Adrenal gland (tissue), 12 donors: Measurements from ENCODE around the gene SEMA4F. TPM values are rescaled to one million over a fixed set of nuclear protein-coding genes. Genes with fewer than 3 reads are reported as not detected.

Experiments used
- DNase-seq, 7 donors: peaks; one replicate each; pipeline ENCODE4 v3.0.0-alpha.2; 2019 to 2020
- H3K27ac ChIP-seq, 5 donors: fragments of 200-600 bp; sonication (generic) in 4 of 5; 1 replicate in 3 of 5; 2 replicates in 2 of 5; pipeline versions ENCODE4 v1.5.1 to v1.8.0; 2016 to 2020; ENCODE audit warnings: mild to moderate bottlenecking in 1 of 5
- H3K27me3 ChIP-seq: fragments of 200-600 bp; 2 replicates; pipeline ENCODE4 v1.8.0; 2021
- H3K36me3 ChIP-seq, 2 donors: fragments of 200-600 bp; replicated peaks in 1 of 2; 1 replicate in 1 of 2; 2 replicates in 1 of 2; pipeline versions ENCODE4 v1.5.1 to v1.8.0; 2018 to 2022
- H3K4me1 ChIP-seq, 2 donors: fragments of 200-600 bp; replicated peaks in 1 of 2; 1 replicate in 1 of 2; 2 replicates in 1 of 2; pipeline versions ENCODE4 v1.5.1 to v1.8.0; 2018 to 2021
- H3K4me3 ChIP-seq, 4 donors: fragments of 200-600 bp; sonication (generic) in 3 of 4; one replicate each; pipeline ENCODE4 v1.5.1; 2016 to 2018
- H3K9me3 ChIP-seq, 3 donors: fragments of 200-600 bp; sonication (generic) in 1 of 3; replicated peaks in 1 of 3; 1 replicate in 2 of 3; 2 replicates in 1 of 3; pipeline versions ENCODE4 v1.5.1 to v1.8.0; 2016 to 2021
- CTCF ChIP-seq, 6 experiments: fragments of 450-650 bp in 4 of 6; fragments of 200-600 bp in 2 of 6; sonication (generic) in 1 of 6; IDR thresholded peaks; 1 replicate in 5 of 6; 2 replicates in 1 of 6; pipeline versions ENCODE4 v1.5.1 to v1.8.0; 2016 to 2021; ENCODE audit warnings: antibody characterized with exemption in 6 of 6, mild to moderate bottlenecking in 2 of 6, moderate library complexity in 1 of 6
- POLR2A ChIP-seq, 2 donors: fragments of 450-650 bp; IDR thresholded peaks; one replicate each; pipeline ENCODE4 v1.6.1; 2017; ENCODE audit warnings: antibody characterized with exemption in 2 of 2, mild to moderate bottlenecking in 2 of 2, moderate library complexity in 1 of 2
- WGBS, 4 donors: extraction: QIAGEN DNeasy Blood & Tissue Kit in 2 of 4; methylation state at CpG; one replicate each; pipeline versions ENCODE4 v1.1.5 to v1.1.7; 2013 to 2017; 5-methylcytosine and 5-hydroxymethylcytosine counted together
- intact Hi-C, 2 donors: fragments of 100-400 bp; cut with DNase I; formaldehyde crosslinking; loops; one replicate each; pipeline versions ENCODE4 v1.14.1 to v1.15.0; 2022 to 2023
- polyA plus RNA-seq, 3 donors: library from polyadenylated mRNA; stranded (reverse); fragments of 200-250 nt in 2 of 3; fragments of 350-450 nt in 1 of 3; fragmentation: Illumina TruSeq in 1 of 3; extraction: RNeasy Lipid Tissue Mini Kit (QIAGEN cat#74804) in 1 of 3; gene quantifications; one replicate each; pipeline ENCODE4 v1.2.3, GENCODE V29; 2013 to 2014
- total RNA-seq, 9 donors: library from RNA; depleted of rRNA in 4 of 9; stranded (reverse); fragments of >200 nt in 4 of 9; fragments of 120-200 nt in 1 of 9; fragmentation: NEBNext Ultra II Directional in 1 of 9; extraction: Animal tissue kit (Norgen Biotek cat#: 25700) in 1 of 9; gene quantifications; one replicate each; pipeline versions ENCODE4 v1.1.0 to v1.2.4, GENCODE V29; 2013 to 2023
- donor health status: healthy with polysubstance abuse.
- donor health status: Bipolar disorder and iron deficiency.
- donor health status: DM: yes; HTN: yes; CAD: no.
- donor health status: DM: no; HTN: no; CAD: no.
- donor health status: DM: no; HTN: no; CAD: no.
- donor health status: DM: yes; HTN: yes; CAD: no.

The SEMA4F gene
- total and polyA plus RNA-seq, 12 donors = 1.9 to 11.3 (median 3.9) TPM

GRCh38 chr2:74682501-74682900 lies 28.5 kb downstream of the SEMA4F start:
- intact Hi-C loops = no loop called here
- Histone ChIP-seq H3K27me3 (no peaks in the 10 kb centered on the region), H3K4me3 (no peak overlapping the region), H3K4me1 (no peaks in the 10 kb centered on the region), H3K9me3 (no peaks in the 10 kb centered on the region), H3K27ac (no peak overlapping the region), H3K36me3 (no peaks in the 10 kb centered on the region)
- no peak for DNase-seq
- no peak for TF ChIP-seq POLR2A (IDR thresholded peaks at IDR 0.05)
- TF ChIP-seq CTCF (IDR thresholded peaks at IDR 0.05) = no peak

GRCh38 chr2:74685408-74685807 lies 31.4 kb downstream of the SEMA4F start:
- H3K4me1 ChIP-seq = no peaks in the 10 kb centered on the region
- 81 to 91% (median 87%) methylated on average over 3 of the region's 3 CpGs for WGBS, 4 donors
- intact Hi-C loops = no loop called here

GRCh38 chr2:74688881-74689280 lies 34.8 kb downstream of the SEMA4F start:
- peaks cover 5% of the 10 kb centered on the region for H3K27me3 ChIP-seq
- H3K36me3 ChIP-seq = no peaks in the 10 kb centered on the region
- no peak for DNase-seq
- H3K9me3 ChIP-seq = no peaks in the 10 kb centered on the region
- 68 to 82% (median 76%) methylated on average over 1 of the region's 1 CpG for WGBS, 4 donors
- no peak overlapping the region for H3K27ac ChIP-seq
- no peak overlapping the region for H3K4me3 ChIP-seq
- H3K4me1 ChIP-seq = no peaks in the 10 kb centered on the region
- TF ChIP-seq POLR2A (IDR thresholded peaks at IDR 0.05) (no peak), CTCF (IDR thresholded peaks at IDR 0.05) (no peak)
- intact Hi-C loops = no loop called here

More at GRCh38 chr2:74685408-74685807, 31.4 kb downstream of the SEMA4F start:
- no peak for DNase-seq
- H3K27ac ChIP-seq = no peak overlapping the region
- no peaks in the 10 kb centered on the region for H3K36me3 ChIP-seq
- TF ChIP-seq CTCF (IDR thresholded peaks at IDR 0.05) = no peak
- no peak for TF ChIP-seq POLR2A (IDR thresholded peaks at IDR 0.05)
- H3K9me3 ChIP-seq = no peaks in the 10 kb centered on the region
- H3K27me3 ChIP-seq = peaks cover 5% of the 10 kb centered on the region
- no peak overlapping the region for H3K4me3 ChIP-seq

- no peaks in the 10 kb centered on the region for H3K4me1 ChIP-seq
- TF ChIP-seq POLR2A (IDR thresholded peaks at IDR 0.05) = no peak
- no peak for TF ChIP-seq CTCF (IDR thresholded peaks at IDR 0.05)
- H3K4me3 ChIP-seq = no peak overlapping the region
- 57 to 78% (median 70%) methylated on average over 3 of the region's 3 CpGs for WGBS, 4 donors
- no peak for DNase-seq
- no peak overlapping the region for H3K27ac ChIP-seq
- no peaks in the 10 kb centered on the region for H3K9me3 ChIP-seq
- no peaks in the 10 kb centered on the region for H3K36me3 ChIP-seq
- H3K27me3 ChIP-seq = peaks cover 5% of the 10 kb centered on the region
- intact Hi-C loops = no loop called here
Measured at GRCh38 chr2:74689671-74690070, 35.6 kb downstream of the SEMA4F start.
